Sigmoid colon (tissue), 7 donors: ENCODE measurements around the gene SEC23IP. TPM values are rescaled to one million over a fixed set of nuclear protein-coding genes. Genes with fewer than 3 reads are reported as not detected.
"Not testable (repeated sequence)": the region's sequence is repeated elsewhere in the genome, so short reads cannot be mapped to it uniquely, and the experiment has no call there.

Source experiments
- DNase-seq: peaks from one replicate; pipeline ENCODE4 v3.0.0-alpha.2; 2019
- H3K27ac ChIP-seq, 4 donors: fragments of 200-600 bp; sonication (generic); one replicate each; pipeline ENCODE4 v1.5.1; 2016 to 2019; ENCODE audit warnings: mild to moderate bottlenecking in 1 of 4
- H3K27me3 ChIP-seq, 3 donors: fragments of 200-600 bp; sonication (generic); one replicate each; pipeline ENCODE4 v1.5.1; 2019; ENCODE audit warnings: mild to moderate bottlenecking in 1 of 3
- H3K36me3 ChIP-seq, 4 donors: fragments of 200-600 bp; sonication (generic); one replicate each; pipeline ENCODE4 v1.5.1; 2016 to 2019
- H3K4me1 ChIP-seq, 4 donors: fragments of 200-600 bp; sonication (generic); one replicate each; pipeline ENCODE4 v1.5.1; 2017 to 2019
- H3K4me3 ChIP-seq, 4 donors: fragments of 200-600 bp; sonication (generic); one replicate each; pipeline ENCODE4 v1.5.1; 2017 to 2019; ENCODE audit warnings: mild to moderate bottlenecking in 2 of 4, moderate library complexity in 1 of 4
- H3K9me3 ChIP-seq, 4 donors: fragments of 200-600 bp in 3 of 4; sonication (generic) in 3 of 4; one replicate each; pipeline versions ENCODE4 v1.5.1 to v1.6.1; 2013 to 2019
- EP300 ChIP-seq, 4 donors: sonication (generic); formaldehyde crosslinking; IDR thresholded peaks; one replicate each; pipeline ENCODE4 v1.6.1; 2017; ENCODE audit warnings: antibody characterized with exemption in 4 of 4
- POLR2A ChIP-seq, 2 donors: fragments of 450-650 bp; IDR thresholded peaks; one replicate each; pipeline ENCODE4 v1.6.1; 2016; ENCODE audit warnings: antibody characterized with exemption in 2 of 2, mild to moderate bottlenecking in 2 of 2, moderate library complexity in 2 of 2
- POLR2AphosphoS5 ChIP-seq, 4 donors: sonication (generic); formaldehyde crosslinking; IDR thresholded peaks; one replicate each; pipeline ENCODE4 v1.6.1; 2017; ENCODE audit warnings: antibody characterized with exemption in 4 of 4
- WGBS, 2 donors: extraction: QIAGEN DNeasy Blood & Tissue Kit; methylation state at CpG; one replicate each; pipeline ENCODE4 v1.1.7; 2013; 5-methylcytosine and 5-hydroxymethylcytosine counted together
- intact Hi-C: fragments of 100-400 bp; cut with DNase I; formaldehyde crosslinking; loops from one replicate; pipeline ENCODE4 v1.15.1; 2023
- polyA plus RNA-seq, 3 donors: library from polyadenylated mRNA; stranded (reverse); fragments of 200-250 nt; gene quantifications; one replicate each; pipeline ENCODE4 v1.2.3, GENCODE V29; 2013
- total RNA-seq, 4 donors: library from RNA; depleted of rRNA; stranded (reverse); fragments of >200 nt; gene quantifications; one replicate each; pipeline ENCODE4 v1.1.0, GENCODE V29; 2016
- TF ChIP-seq, protein P1 (sequence below), 4 experiments: fragments of 450-650 bp in 3 of 4; fragments of 200-600 bp in 1 of 4; IDR thresholded peaks; one replicate each; pipeline ENCODE4 v1.5.1; 2016 to 2019; ENCODE audit warnings: antibody characterized with exemption in 4 of 4, mild to moderate bottlenecking in 3 of 4, moderate library complexity in 2 of 4
- donor health status: healthy with polysubstance abuse.
- donor health status: Bipolar disorder and iron deficiency.
- donor health status: healthy.

The SEC23IP gene
- total and polyA plus RNA-seq, 7 donors: 8.3 to 31.4 (median 18.3) TPM

GRCh38 chr10:119872860-119873681 lies 19.5 kb upstream of the SEC23IP start:
- 0% methylated on average over 75 of the region's 75 CpGs for WGBS, 2 donors
- Histone ChIP-seq H3K27ac (peak overlapping the region; percentile 88 to 95 (median 94)), H3K4me3 (peak overlapping the region; percentile 68 to 94 (median 90)), H3K27me3 (no peaks in the 10 kb centered on the region), H3K4me1 (peaks cover 0 to 38% (median 27%) of the 10 kb centered on the region in 4 donors), H3K9me3 (no peaks in the 10 kb centered on the region), H3K36me3 (no peaks in the 10 kb centered on the region)
- intact Hi-C loops: loop anchor here (1.0 kb wide), 1 partner anchor 19 kb away; the partner anchor contains the start of gene SEC23IP
- peak; percentile 92 for DNase-seq
- TF ChIP-seq POLR2AphosphoS5 (IDR thresholded peaks at IDR 0.05) (peak; percentile 64 to 88 (median 79)), EP300 (IDR thresholded peaks at IDR 0.05) (no peak), POLR2A (IDR thresholded peaks at IDR 0.05) (peak; percentile 36 to 40)

GRCh38 chr10:119878524-119878923 lies 14.0 kb upstream of the SEC23IP start:
- H3K36me3 ChIP-seq: no peaks in the 10 kb centered on the region
- DNase-seq: no peak
- no peak overlapping the region for H3K4me3 ChIP-seq
- peaks cover 0 to 7% (median 5%) of the 10 kb centered on the region in 4 donors for H3K4me1 ChIP-seq
- WGBS, 2 donors: 75 to 77% methylated on average over 2 of the region's 2 CpGs
- no peak overlapping the region for H3K27ac ChIP-seq
- H3K9me3 ChIP-seq: no peaks in the 10 kb centered on the region
- intact Hi-C loops: no loop called here
- no peaks in the 10 kb centered on the region for H3K27me3 ChIP-seq
- TF ChIP-seq EP300 (IDR thresholded peaks at IDR 0.05) (no peak), POLR2A (IDR thresholded peaks at IDR 0.05) (no peak), POLR2AphosphoS5 (IDR thresholded peaks at IDR 0.05) (no peak)
- TF ChIP-seq, protein P1, sequence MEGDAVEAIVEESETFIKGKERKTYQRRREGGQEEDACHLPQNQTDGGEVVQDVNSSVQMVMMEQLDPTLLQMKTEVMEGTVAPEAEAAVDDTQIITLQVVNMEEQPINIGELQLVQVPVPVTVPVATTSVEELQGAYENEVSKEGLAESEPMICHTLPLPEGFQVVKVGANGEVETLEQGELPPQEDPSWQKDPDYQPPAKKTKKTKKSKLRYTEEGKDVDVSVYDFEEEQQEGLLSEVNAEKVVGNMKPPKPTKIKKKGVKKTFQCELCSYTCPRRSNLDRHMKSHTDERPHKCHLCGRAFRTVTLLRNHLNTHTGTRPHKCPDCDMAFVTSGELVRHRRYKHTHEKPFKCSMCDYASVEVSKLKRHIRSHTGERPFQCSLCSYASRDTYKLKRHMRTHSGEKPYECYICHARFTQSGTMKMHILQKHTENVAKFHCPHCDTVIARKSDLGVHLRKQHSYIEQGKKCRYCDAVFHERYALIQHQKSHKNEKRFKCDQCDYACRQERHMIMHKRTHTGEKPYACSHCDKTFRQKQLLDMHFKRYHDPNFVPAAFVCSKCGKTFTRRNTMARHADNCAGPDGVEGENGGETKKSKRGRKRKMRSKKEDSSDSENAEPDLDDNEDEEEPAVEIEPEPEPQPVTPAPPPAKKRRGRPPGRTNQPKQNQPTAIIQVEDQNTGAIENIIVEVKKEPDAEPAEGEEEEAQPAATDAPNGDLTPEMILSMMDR (IDR thresholded peaks at IDR 0.05): no peak

GRCh38 chr10:119883901-119884611 lies 8.5 kb upstream of the SEC23IP start:
- H3K27me3 ChIP-seq, H3K36me3 ChIP-seq, H3K4me3 ChIP-seq, DNase-seq, intact Hi-C loops, H3K27ac ChIP-seq, H3K9me3 ChIP-seq, H3K4me1 ChIP-seq: not testable (repeated sequence)
- WGBS, 2 donors: 85 to 86% methylated on average over 11 of the region's 11 CpGs

GRCh38 chr10:119886070-119886469 lies 6.5 kb upstream of the SEC23IP start:
- DNase-seq, intact Hi-C loops: not testable (repeated sequence)

DNA sequence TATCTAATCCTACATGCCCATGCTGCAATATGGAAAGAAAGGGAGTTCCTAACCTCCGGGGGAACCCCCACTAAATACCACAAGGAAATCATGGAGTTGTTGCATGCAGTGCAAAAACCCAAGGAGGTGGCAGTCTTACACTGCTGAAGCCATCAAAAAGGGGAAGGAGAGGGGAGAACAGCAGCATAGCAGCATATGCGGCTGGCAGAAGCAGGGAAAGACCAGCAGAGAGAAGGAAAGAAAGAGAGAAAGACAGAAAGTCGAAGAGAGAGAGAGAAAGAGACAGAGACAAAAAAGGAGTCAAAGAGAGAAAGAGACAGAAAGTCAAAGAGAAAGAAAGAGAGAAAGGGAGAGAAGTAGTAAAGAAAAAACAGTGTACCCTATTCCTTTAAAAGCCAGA lies 3.8 kb upstream of the SEC23IP start:
- H3K27ac ChIP-seq, H3K4me3 ChIP-seq, H3K36me3 ChIP-seq, H3K9me3 ChIP-seq, intact Hi-C loops, DNase-seq, H3K27me3 ChIP-seq: not testable (repeated sequence)
- peaks cover 0 to 13% (median 13%) of the 10 kb centered on the region in 4 donors for H3K4me1 ChIP-seq
- WGBS, 2 donors: 49 to 81% methylated on average over 3 of the region's 3 CpGs

More at GRCh38 chr10:119886070-119886469, 6.5 kb upstream of the SEC23IP start:
- H3K4me3 ChIP-seq, H3K9me3 ChIP-seq, H3K27me3 ChIP-seq, H3K4me1 ChIP-seq, H3K27ac ChIP-seq, H3K36me3 ChIP-seq: not testable (repeated sequence)
- 90% methylated on average over 6 of the region's 6 CpGs for WGBS, 2 donors

DNA sequence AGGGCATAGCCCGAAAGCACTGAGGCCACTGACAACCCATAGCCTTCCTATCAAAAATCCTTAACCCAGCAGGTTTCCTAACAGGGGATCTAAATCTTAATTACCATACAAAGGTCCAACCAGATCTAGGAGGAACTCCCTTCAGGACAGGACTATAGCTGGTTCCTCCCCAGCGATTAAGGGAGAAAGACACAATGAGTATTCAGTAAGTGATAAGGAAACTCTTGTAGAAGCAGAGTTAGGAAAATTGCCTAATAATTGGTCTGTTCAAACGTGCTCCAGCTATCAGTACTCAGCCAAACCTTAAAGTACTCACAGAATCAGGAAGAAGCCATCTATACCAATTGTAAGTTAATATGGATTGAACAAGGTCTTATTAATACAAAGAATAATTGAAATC lies 3.3 kb upstream of the SEC23IP start:
- 68 to 70% methylated on average over 3 of the region's 3 CpGs for WGBS, 2 donors
- H3K27me3 ChIP-seq, H3K36me3 ChIP-seq, H3K4me3 ChIP-seq, DNase-seq, H3K9me3 ChIP-seq, intact Hi-C loops, H3K27ac ChIP-seq: not testable (repeated sequence)
- H3K4me1 ChIP-seq: peaks cover 0 to 18% (median 18%) of the 10 kb centered on the region in 4 donors

- H3K4me3 ChIP-seq, H3K27ac ChIP-seq, H3K9me3 ChIP-seq, H3K27me3 ChIP-seq, DNase-seq, H3K36me3 ChIP-seq: not testable (repeated sequence)
- 71 to 86% methylated on average over 4 of the region's 4 CpGs for WGBS, 2 donors
- intact Hi-C loops: loop anchor here (5.0 kb wide), 1 partner anchor 293 kb away; the partner anchor contains the start of gene TIAL1
- peaks cover 0 to 29% (median 23%) of the 10 kb centered on the region in 4 donors for H3K4me1 ChIP-seq
Observed at GRCh38 chr10:119890307-119890706, 2.2 kb upstream of the SEC23IP start.

- H3K4me3 ChIP-seq: peak overlapping the region; percentile 67 to 96 (median 82)
- H3K27me3 ChIP-seq, DNase-seq, H3K9me3 ChIP-seq, H3K36me3 ChIP-seq: not testable (repeated sequence)
- intact Hi-C loops: loop anchor here (1.0 to 5.0 kb wide), 2 partner anchors 19 to 295 kb away; partner anchors contain the start of gene TIAL1
- H3K4me1 ChIP-seq: peaks cover 0 to 44% (median 35%) of the 10 kb centered on the region in 4 donors
- WGBS, 2 donors: 58 to 66% methylated on average over 14 of the region's 14 CpGs
- peak overlapping the region; percentile 86 to 93 (median 90) for H3K27ac ChIP-seq
Observed at GRCh38 chr10:119891849-119892187, 712 bp upstream of the SEC23IP start.
